K562 (cell line): Measurements from ENCODE around the gene PAK1IP1. TPM values are rescaled to one million over a fixed set of nuclear protein-coding genes. Genes with fewer than 3 reads are reported as not detected.
A peak's percentile ranks its signal among the peaks of the same experiment; 100 is the strongest.

Experiments used
- CAMTA2 ChIP-seq: fragments of 250-450 bp; sonication (Bioruptor Pico); conservative IDR thresholded peaks from 2 replicates; pipeline ENCODE4 v1.5.1; 2022
- CBX2 ChIP-seq: fragments of 200-600 bp; sonication (generic); IDR thresholded peaks from one replicate; pipeline ENCODE4 v1.6.1; 2012; ENCODE audit warnings: mild to moderate bottlenecking, low read length, inconsistent platforms; ENCODE audit not compliant: insufficient read depth, poor library complexity, severe bottlenecking
- DMBX1 ChIP-seq: fragments of 250-450 bp; sonication (Bioruptor Pico); IDR thresholded peaks from 2 replicates; pipeline ENCODE4 v1.8.0; 2022; ENCODE audit warnings: inconsistent platforms, mild to moderate bottlenecking, moderate library complexity, borderline replicate concordance
- FOXA1 ChIP-seq: fragments of 450-650 bp; IDR thresholded peaks from 2 replicates; pipeline ENCODE4 v1.6.1; 2016; ENCODE audit warnings: mild to moderate bottlenecking, borderline replicate concordance
- GATAD2B ChIP-seq: fragments of 450-650 bp; IDR thresholded peaks from 2 replicates; pipeline ENCODE4 v1.6.1; 2017; ENCODE audit warnings: mild to moderate bottlenecking, borderline replicate concordance
- GTF2A2 ChIP-seq: IDR thresholded peaks from 2 replicates; pipeline ENCODE4 v1.6.1; 2016; ENCODE audit warnings: mild to moderate bottlenecking, missing genetic modification characterization, missing compliant biosample characterization
- HCFC1 ChIP-seq: IDR thresholded peaks from 2 replicates; pipeline ENCODE4 v1.6.1; 2012; ENCODE audit warnings: low read depth, low read length, improper control_type of control experiment
- KDM2B ChIP-seq: fragments of 250-450 bp; sonication (Bioruptor Pico); IDR thresholded peaks from 2 replicates; pipeline ENCODE4 v1.8.0; 2021; ENCODE audit warnings: mild to moderate bottlenecking, moderate library complexity
- KLF6 ChIP-seq: fragments of 250-450 bp; sonication (Bioruptor Pico); IDR thresholded peaks from 2 replicates; pipeline ENCODE4 v1.4.0; 2020; ENCODE audit warnings: mild to moderate bottlenecking, moderate library complexity, borderline replicate concordance
- MECOM ChIP-seq: fragments of 250-450 bp; sonication (Bioruptor Pico); IDR thresholded peaks from 2 replicates; pipeline ENCODE4 v1.8.0; 2022; ENCODE audit warnings: inconsistent platforms
- MTA1 ChIP-seq: fragments of 450-650 bp; IDR thresholded peaks from 2 replicates; pipeline ENCODE4 v1.6.1; 2017; ENCODE audit warnings: borderline replicate concordance
- NCOR1 ChIP-seq: fragments of 450-650 bp; IDR thresholded peaks from 2 replicates; pipeline ENCODE4 v1.6.1; 2016; ENCODE audit warnings: mild to moderate bottlenecking, moderate library complexity
- NELFE ChIP-seq: IDR thresholded peaks from 2 replicates; pipeline ENCODE4 v1.6.1; 2011; ENCODE audit warnings: mild to moderate bottlenecking; ENCODE audit not compliant: insufficient read depth, insufficient read length
- NR3C1 ChIP-seq: sonication (generic); formaldehyde crosslinking; IDR thresholded peaks from 2 replicates; pipeline ENCODE4 v1.8.1; 2022; ENCODE audit warnings: missing genetic modification reagents
- PHF20 ChIP-seq: fragments of 450-650 bp; IDR thresholded peaks from 2 replicates; pipeline ENCODE4 v1.6.1; 2018; ENCODE audit not compliant: partially characterized antibody
- PYGO2 ChIP-seq: fragments of 450-650 bp; IDR thresholded peaks from 2 replicates; pipeline ENCODE4 v1.6.1; 2016; ENCODE audit warnings: mild to moderate bottlenecking, missing genetic modification characterization, moderate library complexity, missing compliant biosample characterization
- RAD21 ChIP-seq, 2 experiments: fragments of 250-450 bp in 1 of 2; fragments of 450-650 bp in 1 of 2; sonication (Bioruptor Pico) in 1 of 2; formaldehyde crosslinking in 1 of 2; IDR thresholded peaks in 1 of 2; conservative IDR thresholded peaks in 1 of 2; 2 replicates each; pipeline versions ENCODE4 v1.4.0 to v1.8.0; 2020 to 2022; ENCODE audit warnings: mild to moderate bottlenecking in 2 of 2, moderate library complexity in 1 of 2
- SOX6 ChIP-seq: fragments of 450-650 bp; IDR thresholded peaks from 2 replicates; pipeline ENCODE4 v1.6.1; 2014; ENCODE audit warnings: mild to moderate bottlenecking
- U2AF2 ChIP-seq: fragments of 200-400 bp; formaldehyde crosslinking; optimal IDR thresholded peaks from 2 replicates; pipeline ENCODE3; 2017; ENCODE audit warnings: low read depth, mild to moderate bottlenecking, low read length
- ZNF174 ChIP-seq: fragments of 250-450 bp; sonication (Bioruptor Pico); IDR thresholded peaks from 2 replicates; pipeline ENCODE4 v1.4.0; 2020; ENCODE audit warnings: mild to moderate bottlenecking
- ZNF212 ChIP-seq: fragments of 450-650 bp; formaldehyde crosslinking; IDR thresholded peaks from 2 replicates; pipeline ENCODE4 v1.4.0; 2020; ENCODE audit warnings: mild to moderate bottlenecking
- ZNF778 ChIP-seq: fragments of 450-650 bp; formaldehyde crosslinking; IDR thresholded peaks from 2 replicates; pipeline ENCODE4 v1.4.0; 2020; ENCODE audit warnings: mild to moderate bottlenecking, moderate library complexity
- polyA plus RNA-seq, 8 experiments: library from polyadenylated mRNA; depleted of rRNA in 4 of 8; stranded (reverse) in 5 of 8; unstranded in 3 of 8; fragments of >200 nt; fragmentation: Nextera tagmentation in 2 of 8; fragmentation: Illumina TruSeq in 1 of 8; extraction: Ambion mirVana in 2 of 8; extraction: Trizol in 1 of 8; gene quantifications; 2 replicates each; pipeline versions ENCODE4 v1.2.1 to v1.2.3, GENCODE V29; 2011 to 2014; ENCODE audit warnings: inconsistent platforms in 1 of 8, missing spikeins in 1 of 8
- total RNA-seq, 7 experiments: library from RNA; depleted of rRNA in 6 of 7; stranded (reverse); fragments of >200 nt in 6 of 7; fragmentation: Illumina TruSeq in 2 of 7; extraction: Trizol in 2 of 7; gene quantifications; 2 replicates each; pipeline versions ENCODE4 v1.2.1 to v1.2.3, GENCODE V29; 2011 to 2021; ENCODE audit warnings: low replicate concordance in 1 of 7
- TF ChIP-seq, protein P1 (sequence below): fragments of 450-650 bp; IDR thresholded peaks from 2 replicates; pipeline ENCODE4 v1.6.1; 2016; ENCODE audit warnings: antibody characterized with exemption
- TF ChIP-seq, protein P2 (sequence below): sonication (generic); IDR thresholded peaks from 2 replicates; pipeline ENCODE4 v1.6.1; 2016
- TF ChIP-seq, protein P3 (sequence below): sonication (generic); formaldehyde crosslinking; IDR thresholded peaks from 2 replicates; pipeline ENCODE4 v1.8.0; 2022; ENCODE audit warnings: missing genetic modification reagents, mild to moderate bottlenecking, moderate library complexity, borderline replicate concordance
- TF ChIP-seq, protein P4 (sequence below): fragments of 450-650 bp; IDR thresholded peaks from 2 replicates; pipeline ENCODE4 v1.6.1; 2017; ENCODE audit warnings: mild to moderate bottlenecking, moderate library complexity

The PAK1IP1 gene
- total and polyA plus RNA-seq, 9 of the 15 experiments (the other 6 are each of a cell fraction or from before 2014, with no cell fraction given) = 50.0 to 200 (median 87.0) TPM

DNA sequence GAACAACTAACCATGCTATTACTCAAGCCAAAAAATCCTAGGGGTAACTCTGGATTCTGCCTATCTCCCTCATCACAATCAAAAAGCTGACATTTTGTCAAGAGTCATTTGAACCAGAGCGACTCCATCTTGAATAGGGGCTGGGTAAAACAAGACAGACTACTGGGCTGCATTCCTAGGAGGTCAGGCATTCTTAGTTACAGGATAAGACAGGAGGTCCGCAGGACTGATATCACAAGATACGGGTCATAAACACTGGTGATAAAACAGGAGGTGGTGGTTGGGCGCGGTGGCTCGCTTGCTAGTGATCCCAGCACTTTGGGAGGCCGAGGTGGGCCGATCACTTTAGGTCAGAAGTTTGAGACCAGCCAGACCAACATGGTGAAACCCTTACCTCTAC, 32.6 kb upstream of the PAK1IP1 start (continued):
- TF ChIP-seq MTA1 = no peak
- peak; percentile 94 for TF ChIP-seq GTF2A2 (tag)
- TF ChIP-seq, protein P1, sequence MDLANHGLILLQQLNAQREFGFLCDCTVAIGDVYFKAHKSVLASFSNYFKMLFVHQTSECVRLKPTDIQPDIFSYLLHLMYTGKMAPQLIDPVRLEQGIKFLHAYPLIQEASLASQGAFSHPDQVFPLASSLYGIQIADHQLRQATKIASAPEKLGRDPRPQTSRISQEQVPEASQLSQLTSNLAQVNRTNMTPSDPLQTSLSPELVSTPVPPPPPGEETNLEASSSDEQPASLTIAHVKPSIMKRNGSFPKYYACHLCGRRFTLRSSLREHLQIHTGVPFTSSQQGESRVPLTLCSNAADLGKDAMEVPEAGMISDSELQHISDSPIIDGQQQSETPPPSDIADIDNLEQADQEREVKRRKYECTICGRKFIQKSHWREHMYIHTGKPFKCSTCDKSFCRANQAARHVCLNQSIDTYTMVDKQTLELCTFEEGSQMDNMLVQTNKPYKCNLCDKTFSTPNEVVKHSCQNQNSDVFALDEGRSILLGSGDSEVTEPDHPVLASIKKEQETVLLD = no peak
- TF ChIP-seq FOXA1 = no peak
- peak; percentile 93; the same call in 1 of the 2 replicates for TF ChIP-seq KLF6 (CRISPR knock-in tag)
- no peak for TF ChIP-seq NR3C1
- TF ChIP-seq, protein P2, sequence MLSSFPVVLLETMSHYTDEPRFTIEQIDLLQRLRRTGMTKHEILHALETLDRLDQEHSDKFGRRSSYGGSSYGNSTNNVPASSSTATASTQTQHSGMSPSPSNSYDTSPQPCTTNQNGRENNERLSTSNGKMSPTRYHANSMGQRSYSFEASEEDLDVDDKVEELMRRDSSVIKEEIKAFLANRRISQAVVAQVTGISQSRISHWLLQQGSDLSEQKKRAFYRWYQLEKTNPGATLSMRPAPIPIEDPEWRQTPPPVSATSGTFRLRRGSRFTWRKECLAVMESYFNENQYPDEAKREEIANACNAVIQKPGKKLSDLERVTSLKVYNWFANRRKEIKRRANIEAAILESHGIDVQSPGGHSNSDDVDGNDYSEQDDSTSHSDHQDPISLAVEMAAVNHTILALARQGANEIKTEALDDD = no peak
- no peak for TF ChIP-seq PHF20
- TF ChIP-seq, protein P3, sequence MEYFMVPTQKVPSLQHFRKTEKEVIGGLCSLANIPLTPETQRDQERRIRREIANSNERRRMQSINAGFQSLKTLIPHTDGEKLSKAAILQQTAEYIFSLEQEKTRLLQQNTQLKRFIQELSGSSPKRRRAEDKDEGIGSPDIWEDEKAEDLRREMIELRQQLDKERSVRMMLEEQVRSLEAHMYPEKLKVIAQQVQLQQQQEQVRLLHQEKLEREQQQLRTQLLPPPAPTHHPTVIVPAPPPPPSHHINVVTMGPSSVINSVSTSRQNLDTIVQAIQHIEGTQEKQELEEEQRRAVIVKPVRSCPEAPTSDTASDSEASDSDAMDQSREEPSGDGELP (CRISPR knock-in tag) = no peak
- TF ChIP-seq CBX2 = no peak
- peak; percentile 94 for TF ChIP-seq PYGO2
- no peak for TF ChIP-seq U2AF2
- peak; percentile 69; the same call in 1 of the 2 replicates for TF ChIP-seq ZNF174 (CRISPR knock-in tag)
- TF ChIP-seq ZNF778 (CRISPR knock-in tag) = no peak
- peak; percentile 87; the same call in 1 of the 2 replicates for TF ChIP-seq DMBX1 (CRISPR knock-in tag)
- no peak for TF ChIP-seq ZNF212
- TF ChIP-seq SOX6 = no peak
- TF ChIP-seq KDM2B (CRISPR knock-in tag) = no peak
- TF ChIP-seq GATAD2B = no peak
- TF ChIP-seq HCFC1 = no peak
- no peak for TF ChIP-seq NELFE
- no peak for TF ChIP-seq NCOR1
- no peak for TF ChIP-seq CAMTA2 (CRISPR knock-in tag)
- TF ChIP-seq MECOM (CRISPR knock-in tag) = peak; percentile 85
- TF ChIP-seq, protein P4, sequence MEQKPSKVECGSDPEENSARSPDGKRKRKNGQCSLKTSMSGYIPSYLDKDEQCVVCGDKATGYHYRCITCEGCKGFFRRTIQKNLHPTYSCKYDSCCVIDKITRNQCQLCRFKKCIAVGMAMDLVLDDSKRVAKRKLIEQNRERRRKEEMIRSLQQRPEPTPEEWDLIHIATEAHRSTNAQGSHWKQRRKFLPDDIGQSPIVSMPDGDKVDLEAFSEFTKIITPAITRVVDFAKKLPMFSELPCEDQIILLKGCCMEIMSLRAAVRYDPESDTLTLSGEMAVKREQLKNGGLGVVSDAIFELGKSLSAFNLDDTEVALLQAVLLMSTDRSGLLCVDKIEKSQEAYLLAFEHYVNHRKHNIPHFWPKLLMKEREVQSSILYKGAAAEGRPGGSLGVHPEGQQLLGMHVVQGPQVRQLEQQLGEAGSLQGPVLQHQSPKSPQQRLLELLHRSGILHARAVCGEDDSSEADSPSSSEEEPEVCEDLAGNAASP = no peak
- TF ChIP-seq RAD21 (CRISPR knock-in tag; conservative IDR thresholded peaks at IDR 0.05 in 1 of 2, IDR thresholded peaks at IDR 0.05 in 1 of 2) = no peak; a peak in 1 of 4 replicates
